Activated CD8-positive, alpha-beta T cell treated with anti-CD3 and anti-CD28 coated beads for 36 hours (primary cell): ENCODE data around the gene LCOR. TPM values are rescaled to one million over a fixed set of nuclear protein-coding genes. Genes with fewer than 3 reads are reported as not detected.

ENCODE experiments used
- ATAC-seq: fragments of 200-7000 bp; cut with Tn5 transposase; one replicate; pipeline ENCODE4 v1.10.0; 2021; ENCODE audit warnings: mild to moderate bottlenecking, moderate library complexity
- CTCF ChIA-PET: fragments of 350-600 bp; sonication (Branson Sonifier 250); formaldehyde crosslinking; loops from one replicate; lab custom pipeline; 2021; ENCODE audit warnings: antibody characterized with exemption; lab: Charles Lee
- POLR2A ChIA-PET: fragments of 350-600 bp; sonication (Branson Sonifier 250); formaldehyde crosslinking; loops from one replicate; lab custom pipeline; 2021; ENCODE audit warnings: antibody characterized with exemption; lab: Charles Lee
- DNase-seq: peaks from one replicate; pipeline ENCODE4 v3.0.0-alpha.2; 2020
- H3K27ac Mint-ChIP-seq: one replicate; pipeline ENCODE4 v1.8.0; 2021; ENCODE audit warnings: mild to moderate bottlenecking, mixed read lengths
- H3K27me3 Mint-ChIP-seq: one replicate; pipeline ENCODE4 v1.8.0; 2021; ENCODE audit warnings: mixed read lengths
- H3K36me3 Mint-ChIP-seq: one replicate; pipeline ENCODE4 v1.8.0; 2021; ENCODE audit warnings: low read depth, mixed read lengths
- H3K4me1 Mint-ChIP-seq: one replicate; pipeline ENCODE4 v1.8.0; 2021; ENCODE audit warnings: low read depth, mixed read lengths
- H3K4me3 Mint-ChIP-seq: one replicate; pipeline ENCODE4 v1.8.0; 2021; ENCODE audit warnings: mild to moderate bottlenecking, moderate library complexity, mixed read lengths
- H3K9me3 Mint-ChIP-seq: one replicate; pipeline ENCODE4 v1.8.0; 2021; ENCODE audit warnings: mixed read lengths
- intact Hi-C: fragments of 100-400 bp; cut with micrococcal nuclease; formaldehyde crosslinking; loops from one replicate; pipeline ENCODE4 v1.10.0; 2022
- total RNA-seq, 2 experiments: library from RNA; stranded (reverse); gene quantifications; one replicate each; pipeline ENCODE4 v1.2.3, GENCODE V29; 2021
- TF ChIP-seq, protein P1 (sequence below): fragments of 200-600 bp; IDR thresholded peaks from one replicate; pipeline ENCODE4 v1.8.0; 2022; ENCODE audit warnings: antibody characterized with exemption, mild to moderate bottlenecking

Gene LCOR
- total RNA-seq, 2 experiments from 2014 or later, result 20.6 to 24.3 TPM

DNA sequence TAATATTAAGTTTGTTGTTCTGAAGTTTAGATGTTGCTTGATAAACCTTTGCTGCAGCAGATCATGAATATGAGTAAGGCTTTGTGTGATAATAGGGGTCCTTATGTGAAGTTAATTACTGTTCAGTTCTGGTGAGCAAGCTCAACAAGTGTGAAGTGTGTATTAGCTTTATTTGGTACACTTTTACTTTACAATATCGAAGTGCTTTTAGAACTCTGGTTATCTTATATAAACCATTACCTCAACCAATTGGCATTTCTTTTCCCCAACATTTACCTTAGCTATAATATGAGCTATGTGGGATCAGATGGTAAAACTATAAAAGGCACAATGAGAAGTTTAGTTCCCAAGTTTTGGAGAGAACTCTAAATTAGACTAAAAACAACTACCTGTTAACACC lies 127.6 kb downstream of the LCOR start:
- TF ChIP-seq, protein P1, sequence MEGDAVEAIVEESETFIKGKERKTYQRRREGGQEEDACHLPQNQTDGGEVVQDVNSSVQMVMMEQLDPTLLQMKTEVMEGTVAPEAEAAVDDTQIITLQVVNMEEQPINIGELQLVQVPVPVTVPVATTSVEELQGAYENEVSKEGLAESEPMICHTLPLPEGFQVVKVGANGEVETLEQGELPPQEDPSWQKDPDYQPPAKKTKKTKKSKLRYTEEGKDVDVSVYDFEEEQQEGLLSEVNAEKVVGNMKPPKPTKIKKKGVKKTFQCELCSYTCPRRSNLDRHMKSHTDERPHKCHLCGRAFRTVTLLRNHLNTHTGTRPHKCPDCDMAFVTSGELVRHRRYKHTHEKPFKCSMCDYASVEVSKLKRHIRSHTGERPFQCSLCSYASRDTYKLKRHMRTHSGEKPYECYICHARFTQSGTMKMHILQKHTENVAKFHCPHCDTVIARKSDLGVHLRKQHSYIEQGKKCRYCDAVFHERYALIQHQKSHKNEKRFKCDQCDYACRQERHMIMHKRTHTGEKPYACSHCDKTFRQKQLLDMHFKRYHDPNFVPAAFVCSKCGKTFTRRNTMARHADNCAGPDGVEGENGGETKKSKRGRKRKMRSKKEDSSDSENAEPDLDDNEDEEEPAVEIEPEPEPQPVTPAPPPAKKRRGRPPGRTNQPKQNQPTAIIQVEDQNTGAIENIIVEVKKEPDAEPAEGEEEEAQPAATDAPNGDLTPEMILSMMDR, result no peak
- ChIA-PET CTCF (interaction anchor here (0.7 to 2.7 kb wide), 10 partner anchors 23 to 320 kb away, joined by 3 to 10 read pairs (median 4); no protein-coding TSS in a partner anchor), POLR2A (no interaction called here)
- no peaks in the 10 kb centered on the region for H3K27me3 Mint-ChIP-seq
- H3K9me3 Mint-ChIP-seq, result no peaks in the 10 kb centered on the region
- ATAC-seq (no peak), DNase-seq (no peak)
- H3K27ac Mint-ChIP-seq, result no peak overlapping the region
- H3K36me3 Mint-ChIP-seq, result peaks cover 15% of the 10 kb centered on the region
- intact Hi-C loops, result no loop called here
- H3K4me3 Mint-ChIP-seq, result no peak overlapping the region
- peaks cover 18% of the 10 kb centered on the region for H3K4me1 Mint-ChIP-seq

DNA sequence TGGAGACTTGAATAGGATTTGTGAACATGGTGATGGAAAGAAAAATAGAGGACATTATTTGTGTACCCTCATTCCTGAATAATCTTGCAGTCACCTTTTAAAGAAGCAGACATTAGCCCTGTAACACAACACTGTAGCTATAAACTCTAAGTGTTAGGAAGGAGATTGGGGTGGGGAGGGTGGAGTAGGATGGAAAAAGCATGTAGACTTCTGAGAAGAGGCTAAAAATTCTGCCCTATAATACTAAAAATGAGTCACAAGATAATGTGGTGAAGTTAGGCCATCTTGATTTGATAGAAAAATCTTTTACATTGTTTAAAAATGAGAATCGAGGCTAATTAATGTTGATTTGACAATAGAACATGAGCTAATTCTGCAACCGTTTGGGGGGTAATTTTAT lies 128.8 kb downstream of the LCOR start:
- Mint-ChIP-seq H3K27me3 (no peaks in the 10 kb centered on the region), H3K27ac (peak overlapping the region; percentile 78), H3K4me1 (peaks cover 18% of the 10 kb centered on the region), H3K4me3 (no peak overlapping the region), H3K9me3 (no peaks in the 10 kb centered on the region), H3K36me3 (peaks cover 4% of the 10 kb centered on the region)
- ChIA-PET CTCF (interaction anchor here (1.2 to 2.7 kb wide), 4 partner anchors 22 to 64 kb away, joined by 3 to 10 read pairs (median 6); no protein-coding TSS in a partner anchor), POLR2A (no interaction called here)
- TF ChIP-seq, protein P1, result no peak
- peak; percentile 80 for ATAC-seq
- DNase-seq, result peak; percentile 28
- intact Hi-C loops, result no loop called here

DNA sequence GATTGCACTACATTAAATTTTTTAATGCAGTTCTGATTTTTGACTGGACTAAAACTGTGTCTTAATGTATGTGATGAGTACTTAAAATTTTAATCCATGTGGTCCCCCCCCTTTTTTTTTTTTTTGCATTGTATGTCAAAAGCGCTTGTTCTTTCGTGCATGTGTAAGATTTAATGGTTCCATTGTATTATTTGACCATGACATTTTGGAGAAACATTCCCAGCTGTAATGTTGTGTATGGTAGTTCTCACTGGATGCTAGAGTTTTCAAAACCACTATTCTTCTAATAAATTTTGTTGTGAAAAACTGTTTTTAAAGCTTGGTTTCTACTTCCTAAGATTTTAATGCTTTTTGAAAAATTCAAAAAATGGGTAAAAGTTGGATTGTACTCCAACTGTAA lies 132.0 kb downstream of the LCOR start:
- ChIA-PET POLR2A (no interaction called here), CTCF (interaction anchor here (1.0 kb wide), 1 partner anchor 10 kb away, joined by 3 read pairs; no protein-coding TSS in a partner anchor)
- DNase-seq (no peak), ATAC-seq (no peak)
- Mint-ChIP-seq H3K27me3 (no peaks in the 10 kb centered on the region), H3K27ac (no peak overlapping the region), H3K4me1 (peaks cover 18% of the 10 kb centered on the region), H3K9me3 (no peaks in the 10 kb centered on the region), H3K4me3 (no peak overlapping the region), H3K36me3 (no peaks in the 10 kb centered on the region)
- intact Hi-C loops, result no loop called here
- TF ChIP-seq, protein P1, result no peak

DNA sequence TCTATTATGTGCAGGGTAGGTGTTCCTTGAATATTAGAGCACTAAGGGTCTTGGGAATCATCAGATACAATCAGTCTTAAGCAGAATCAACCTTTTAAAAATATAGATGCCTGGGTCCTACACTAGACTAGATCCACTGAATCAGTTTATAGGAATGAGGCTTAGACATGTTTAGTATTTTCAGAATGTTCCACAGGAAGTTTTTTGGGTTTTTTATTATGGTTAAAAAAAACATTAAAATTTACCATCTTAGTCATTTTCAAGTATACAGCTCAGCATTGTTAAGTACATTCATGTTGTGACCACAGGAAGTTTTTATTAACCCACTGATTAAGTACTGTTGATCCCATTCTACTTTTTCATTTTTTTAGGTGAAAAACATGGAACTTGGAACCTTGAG lies 135.7 kb downstream of the LCOR start:
- Mint-ChIP-seq H3K27me3 (no peaks in the 10 kb centered on the region), H3K36me3 (no peaks in the 10 kb centered on the region), H3K4me3 (no peak overlapping the region), H3K9me3 (no peaks in the 10 kb centered on the region), H3K27ac (no peak overlapping the region), H3K4me1 (peaks cover under 1% of the 10 kb centered on the region)
- ChIA-PET CTCF (interaction anchor here (1.3 kb wide), 1 partner anchor 58 kb away, joined by 3 read pairs; no protein-coding TSS in a partner anchor), POLR2A (no interaction called here)
- ATAC-seq (no peak), DNase-seq (no peak)
- intact Hi-C loops, result no loop called here
- TF ChIP-seq, protein P1, result no peak

DNA sequence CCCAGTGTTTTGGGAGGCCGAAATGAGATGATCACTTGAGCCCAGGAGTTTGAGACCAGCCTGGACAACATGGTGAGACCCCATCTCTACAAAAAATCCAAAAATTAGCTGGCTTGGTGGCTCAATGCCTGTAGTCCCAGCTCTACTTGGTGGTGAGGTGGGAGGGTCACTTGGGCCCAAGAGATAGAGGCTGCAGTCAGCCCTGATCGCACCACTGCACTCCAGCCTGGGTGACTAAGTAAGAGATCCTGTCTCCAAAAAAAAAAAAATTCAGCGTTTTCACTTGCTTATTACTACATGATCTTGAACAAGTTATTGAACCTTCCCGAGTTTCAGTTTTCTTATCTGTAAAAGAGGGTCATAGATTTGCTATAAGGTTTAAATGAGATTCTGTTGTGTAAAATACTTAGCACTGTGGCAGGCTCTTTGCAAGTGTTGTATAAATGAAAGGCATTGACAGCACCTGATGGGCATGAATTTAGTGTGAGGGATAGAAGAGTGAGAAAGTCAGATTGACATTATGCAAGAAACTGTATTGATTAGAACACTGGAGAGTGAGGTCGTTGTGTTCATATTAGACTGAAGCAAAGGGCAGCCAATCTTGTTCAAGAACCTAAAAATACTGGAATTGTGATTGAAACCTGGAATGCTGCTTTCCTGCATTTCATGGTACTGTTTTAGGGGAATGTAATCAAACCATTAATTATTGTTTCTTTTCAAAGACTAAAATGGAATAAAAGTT lies 136.8 kb downstream of the LCOR start:
- TF ChIP-seq, protein P1, result no peak
- Mint-ChIP-seq H3K4me3 (no peak overlapping the region), H3K9me3 (no peaks in the 10 kb centered on the region), H3K27ac (no peak overlapping the region), H3K36me3 (no peaks in the 10 kb centered on the region), H3K4me1 (no peaks in the 10 kb centered on the region), H3K27me3 (no peaks in the 10 kb centered on the region)
- DNase-seq (no peak), ATAC-seq (no peak)
- ChIA-PET CTCF (interaction anchor here (1.3 kb wide), 1 partner anchor 57 kb away, joined by 3 read pairs; no protein-coding TSS in a partner anchor), POLR2A (no interaction called here)
- intact Hi-C loops, result no loop called here
